Measurements from ENCODE around the gene ELAC2.

Gene ELAC2

DNA sequence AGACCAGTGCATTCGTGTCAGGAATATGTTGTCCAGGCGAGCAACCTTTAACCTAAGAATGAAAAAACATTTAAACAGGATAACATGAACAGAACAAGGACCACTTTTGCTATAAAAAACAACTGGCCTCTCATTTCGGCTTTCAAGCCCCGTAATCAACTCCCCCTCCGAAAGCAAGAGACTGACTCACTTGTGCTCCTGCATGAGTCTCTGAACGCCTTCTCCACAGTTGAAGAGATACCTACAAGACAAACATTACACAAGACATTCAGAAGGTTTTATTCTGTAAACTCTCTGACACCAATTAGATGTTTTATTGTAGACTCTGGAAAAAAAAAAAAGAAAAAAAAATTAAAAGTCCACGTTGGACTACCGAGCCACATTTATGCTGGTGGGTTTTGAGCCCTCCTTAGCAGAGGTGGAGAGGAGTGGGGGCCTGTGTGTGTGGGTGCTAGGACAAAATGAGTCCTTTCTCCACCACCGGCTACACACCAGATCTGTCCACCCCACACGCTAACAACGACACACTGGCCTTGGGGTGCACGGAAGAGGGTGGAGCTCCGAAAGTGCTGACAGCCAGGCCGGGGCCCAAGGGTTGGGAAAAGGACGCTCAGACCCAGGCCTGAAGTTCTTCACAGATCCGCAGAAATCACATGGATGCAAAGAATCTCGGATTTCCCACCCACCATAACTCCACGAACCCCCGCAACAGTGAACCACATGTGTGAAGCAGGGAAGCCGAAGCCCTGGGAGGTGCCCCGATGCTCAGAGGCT is 759 bp downstream of the ELAC2 start:
- DNase-seq (ENCODE audit: low spot score) = no peak

- DNase-seq (ENCODE audit: low spot score) = no peak
Measured at GRCh38 chr17:13014801-13015200, 3.0 kb downstream of the ELAC2 start.

GRCh38 chr17:13010959-13011358 is 6.9 kb downstream of the ELAC2 start:
- DNase-seq (ENCODE audit: low spot score) = no peak

DNA sequence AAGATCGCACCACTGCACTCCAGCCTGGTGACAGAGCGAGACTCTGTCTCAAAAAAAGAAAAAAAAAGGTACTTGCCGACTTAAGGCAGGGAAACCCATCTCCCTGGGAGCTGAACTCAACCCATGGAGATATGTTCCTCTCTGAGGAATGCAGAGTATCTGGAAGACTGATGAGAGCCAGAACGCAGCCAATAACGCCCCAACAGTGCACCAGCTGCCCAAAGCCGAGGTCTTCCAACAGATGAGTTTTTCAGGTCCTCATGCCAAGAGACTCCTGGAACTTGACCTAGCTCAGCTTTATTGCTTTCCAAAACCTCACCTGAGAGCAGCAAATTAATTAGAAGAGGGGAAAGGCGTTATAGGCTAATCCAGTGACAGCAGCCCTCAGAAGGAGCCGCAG is 9.4 kb downstream of the ELAC2 start:
- DNase-seq (ENCODE audit: low spot score) = no peak

DNA sequence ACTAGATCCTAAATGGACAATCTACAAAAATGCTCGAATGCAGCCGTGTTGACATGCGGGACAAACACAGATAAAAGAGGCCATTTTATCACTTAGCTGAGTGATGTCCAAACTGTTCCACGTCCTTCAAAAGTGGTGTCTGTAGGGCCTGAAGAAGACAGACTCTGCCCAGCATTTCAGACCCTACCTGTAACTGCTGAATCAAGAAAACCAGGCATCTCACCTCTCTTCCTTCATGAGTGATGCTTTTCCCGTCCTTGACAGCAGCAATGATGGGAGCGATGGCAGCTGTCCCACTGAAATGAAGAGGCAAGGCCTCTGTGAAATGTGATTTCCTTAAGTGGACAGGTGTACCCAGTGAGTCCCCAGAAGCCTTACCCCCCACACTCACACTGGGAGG is 12.3 kb downstream of the ELAC2 start:
- no peak for DNase-seq (ENCODE audit: low spot score)

- DNase-seq (ENCODE audit: low spot score) = no peak
Measured at GRCh38 chr17:13004336-13004735, 13.5 kb downstream of the ELAC2 start.

- no peak for DNase-seq (ENCODE audit: low spot score)
Measured at GRCh38 chr17:13003927-13004326, 13.9 kb downstream of the ELAC2 start.

- DNase-seq (ENCODE audit: low spot score) = no peak
Measured at GRCh38 chr17:13003454-13003851, 14.4 kb downstream of the ELAC2 start.

GRCh38 chr17:13002761-13003453 is 14.9 kb downstream of the ELAC2 start:
- peak; percentile 52 for DNase-seq (ENCODE audit: low spot score)

DNA sequence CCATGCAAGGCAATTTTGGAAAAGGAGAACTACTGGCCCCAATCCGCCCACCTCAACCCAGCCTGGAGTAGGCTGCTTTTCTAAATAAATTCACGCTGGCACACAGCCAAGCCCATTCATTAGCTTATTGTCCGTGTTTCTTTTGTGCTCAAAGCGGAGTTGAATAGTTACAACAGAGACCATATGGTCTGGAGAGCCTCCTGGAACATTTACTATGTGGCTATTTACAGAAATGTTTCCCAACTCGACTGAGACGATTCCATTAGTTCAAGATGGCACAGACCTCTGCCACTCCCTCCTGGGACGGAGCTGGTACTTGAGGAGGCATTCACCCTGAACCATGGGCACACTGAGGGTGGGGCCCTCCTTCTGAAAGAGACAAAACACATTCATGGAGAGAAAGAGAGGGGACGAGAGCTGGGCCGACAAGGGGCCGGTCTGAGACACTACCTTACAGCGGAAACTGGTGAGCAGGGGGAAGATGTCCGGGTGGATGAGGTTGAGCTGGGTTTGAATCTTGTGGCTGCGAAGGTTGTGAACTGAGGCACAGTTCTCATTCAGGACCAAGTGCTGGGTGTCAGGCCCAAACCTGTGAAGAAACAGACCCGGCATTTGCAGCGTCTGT is 15.7 kb downstream of the ELAC2 start:
- no peak for DNase-seq (ENCODE audit: low spot score)

DNA sequence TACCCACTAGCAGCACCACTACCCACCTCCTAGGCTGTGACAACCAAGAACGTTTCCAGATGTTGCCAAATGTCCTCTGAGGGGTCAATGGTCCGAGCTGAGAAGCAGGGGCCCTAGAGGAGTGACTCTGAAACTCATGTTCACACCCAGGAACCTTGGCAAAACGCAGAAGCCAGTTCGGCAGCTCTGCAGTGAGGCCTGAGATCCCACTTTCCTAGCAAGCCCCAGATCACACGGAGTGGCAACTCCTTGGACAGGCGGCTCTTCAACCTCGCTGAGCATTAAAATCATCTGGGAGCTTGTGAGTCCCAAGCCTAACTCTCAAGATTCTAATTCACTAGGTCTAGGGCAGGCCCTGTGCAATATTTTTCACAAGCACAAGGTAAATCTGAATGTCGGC is 17.3 kb downstream of the ELAC2 start:
- no peak for DNase-seq (ENCODE audit: low spot score)

- DNase-seq (ENCODE audit: low spot score) = no peak
Measured at GRCh38 chr17:12998874-12999273, 19.0 kb downstream of the ELAC2 start.

DNA sequence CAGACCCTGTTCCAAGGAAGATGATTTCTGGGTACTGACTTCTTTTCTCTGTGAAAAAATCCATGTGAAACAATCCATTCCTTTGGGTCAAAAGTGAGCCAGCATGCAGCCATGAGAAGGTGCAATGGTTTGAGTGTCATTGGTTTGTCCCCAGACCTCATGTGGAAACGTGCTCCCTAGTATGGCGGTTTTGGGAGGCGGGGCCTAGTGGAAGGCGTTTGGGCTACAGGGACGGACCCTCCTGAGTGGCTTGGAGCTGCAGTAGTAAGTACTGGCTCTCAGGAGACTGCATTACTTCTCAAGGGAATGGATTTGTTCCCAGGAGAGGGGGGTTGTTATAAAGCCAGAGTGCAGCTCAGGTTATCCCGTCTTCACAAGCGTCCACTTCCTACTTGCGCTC is 19.4 kb downstream of the ELAC2 start:
- no peak for DNase-seq (ENCODE audit: low spot score)

GRCh38 chr17:12996941-12997340 is 20.9 kb downstream of the ELAC2 start:
- no peak for DNase-seq (ENCODE audit: low spot score)

DNA sequence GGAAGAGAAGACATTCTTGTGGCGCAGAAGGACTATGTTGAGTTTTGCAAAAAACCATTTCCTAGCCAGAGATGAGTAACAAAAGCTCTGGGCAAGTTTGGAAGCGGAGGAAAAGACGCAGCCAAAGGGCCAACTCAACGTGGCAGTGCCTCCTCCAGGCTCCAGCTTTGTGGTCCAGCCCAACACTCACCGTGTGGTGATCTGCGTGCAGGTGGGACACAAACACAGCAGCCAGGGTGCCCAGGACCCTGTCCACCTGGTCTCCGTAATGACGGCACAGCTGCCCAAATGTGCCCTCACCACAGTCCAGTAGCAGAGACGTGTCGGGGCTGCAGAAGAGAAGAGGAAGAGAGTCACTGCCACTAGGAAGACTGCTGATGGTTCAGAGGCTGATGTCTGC is 21.5 kb downstream of the ELAC2 start:
- DNase-seq (ENCODE audit: low spot score) = no peak

GRCh38 chr17:12995896-12996295 is 21.9 kb downstream of the ELAC2 start:
- DNase-seq (ENCODE audit: low spot score) = no peak

DNA sequence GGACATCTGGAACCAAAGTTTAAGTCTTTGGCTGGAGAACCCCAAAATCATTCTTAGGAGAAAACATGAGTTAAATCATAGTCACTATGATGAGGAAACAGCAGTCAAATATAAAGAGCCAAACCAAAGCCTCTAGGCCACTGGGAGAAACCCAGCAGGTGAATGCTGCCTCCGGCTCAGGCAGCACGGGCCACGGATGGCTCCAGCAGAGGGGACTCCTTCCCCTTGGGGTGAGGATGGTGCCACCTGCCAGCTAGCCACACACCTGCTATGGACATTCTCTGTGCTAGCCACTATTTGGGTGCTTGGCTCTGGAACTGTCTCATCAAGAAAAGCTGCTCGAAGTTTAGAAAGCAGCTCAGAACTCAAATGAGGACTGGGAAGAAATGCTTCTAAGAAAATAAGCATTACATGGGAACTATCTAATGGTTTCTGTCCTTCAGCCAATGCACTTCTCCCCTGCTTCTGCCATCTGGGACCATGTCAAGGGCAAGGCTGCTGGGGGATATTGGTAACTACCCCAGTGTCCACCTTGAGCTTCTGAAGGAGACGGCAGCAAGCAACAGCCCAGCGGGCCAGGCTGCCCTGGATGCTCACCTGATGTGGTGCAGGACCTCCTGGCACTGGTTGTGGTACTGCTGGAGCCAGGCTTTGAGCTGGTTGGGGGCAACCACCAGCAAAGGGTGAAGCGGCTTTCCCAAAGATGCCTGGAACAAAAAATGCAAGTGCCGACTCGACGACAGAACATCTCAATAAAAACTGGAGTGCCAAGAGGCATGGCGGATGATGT is 22.5 kb downstream of the ELAC2 start:
- DNase-seq (ENCODE audit: low spot score) = no peak

GRCh38 chr17:12994341-12995074 is 23.3 kb downstream of the ELAC2 start:
- no peak for DNase-seq (ENCODE audit: low spot score)

DNA sequence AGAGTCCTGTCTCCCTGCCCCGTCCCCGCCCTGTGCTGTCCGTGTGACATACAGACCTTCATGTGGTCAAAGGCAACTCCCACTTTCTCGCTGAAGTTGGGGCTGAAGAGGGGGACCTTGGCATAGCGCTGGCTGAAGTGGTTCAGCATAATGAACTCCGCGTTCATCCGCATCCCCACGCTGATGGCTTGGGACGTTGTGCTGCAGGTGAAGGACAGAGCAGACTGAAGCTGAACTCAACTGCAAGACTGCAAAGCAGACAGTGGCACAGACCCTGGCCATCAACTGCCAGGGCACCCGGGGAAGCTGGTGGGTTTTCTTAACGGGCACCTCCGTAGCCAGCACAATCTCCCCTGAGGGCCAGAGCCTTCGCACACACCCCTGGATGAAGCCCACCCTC is 24.2 kb downstream of the ELAC2 start:
- DNase-seq (ENCODE audit: low spot score) = no peak

- no peak for DNase-seq (ENCODE audit: low spot score)
Measured at GRCh38 chr17:12992676-12993075, 25.2 kb downstream of the ELAC2 start.

- no peak for DNase-seq (ENCODE audit: low spot score)
Measured at GRCh38 chr17:12990926-12991325, 26.9 kb downstream of the ELAC2 start.
